Liver (tissue), 9 donors: ENCODE data around the gene ZSCAN5B. TPM values are rescaled to one million over a fixed set of nuclear protein-coding genes. Genes with fewer than 3 reads are reported as not detected.
A peak's percentile ranks its signal among the peaks of the same experiment; 100 is the strongest.
"Not testable (repeated sequence)": the region's sequence is repeated elsewhere in the genome, so short reads cannot be mapped to it uniquely, and the experiment has no call there.

Experiments used
- DNase-seq: peaks from one replicate; pipeline ENCODE4 v3.0.0-alpha.2; 2017; ENCODE audit warnings: low spot score
- H3K27ac ChIP-seq, 2 donors: one replicate each; pipeline ENCODE4 v1.7.0; 2013; ENCODE audit warnings: inconsistent platforms in 2 of 2, low read length in 2 of 2, control low read depth in 1 of 2, low read depth in 1 of 2, mild to moderate bottlenecking in 1 of 2
- H3K27me3 ChIP-seq, 4 donors: one replicate each; pipeline versions ENCODE4 v1.6.1 to v1.7.0; 2013; ENCODE audit warnings: low read length in 3 of 4, inconsistent platforms in 1 of 4, mild to moderate bottlenecking in 1 of 4, moderate library complexity in 1 of 4; ENCODE audit not compliant: control insufficient read depth in 4 of 4, insufficient read depth in 4 of 4
- H3K36me3 ChIP-seq, 4 donors: one replicate each; pipeline versions ENCODE4 v1.6.1 to v1.7.0; 2013; ENCODE audit warnings: low read length in 3 of 4, mild to moderate bottlenecking in 3 of 4, low read depth in 1 of 4, moderate library complexity in 1 of 4; ENCODE audit not compliant: control insufficient read depth in 4 of 4, insufficient read depth in 3 of 4
- H3K4me1 ChIP-seq, 4 donors: one replicate each; pipeline versions ENCODE4 v1.6.1 to v1.7.0; 2013; ENCODE audit warnings: low read length in 3 of 4, mild to moderate bottlenecking in 3 of 4, moderate library complexity in 1 of 4; ENCODE audit not compliant: control insufficient read depth in 4 of 4, insufficient read depth in 4 of 4
- H3K4me3 ChIP-seq, 3 donors: one replicate each; pipeline versions ENCODE4 v1.6.1 to v1.7.0; 2013; ENCODE audit warnings: low read length in 3 of 3, control low read depth in 1 of 3, low read depth in 1 of 3, mild to moderate bottlenecking in 1 of 3
- H3K9ac ChIP-seq, 2 donors: one replicate each; pipeline ENCODE4 v1.7.0; 2013; ENCODE audit warnings: low read length in 2 of 2, mild to moderate bottlenecking in 2 of 2, moderate library complexity in 2 of 2, control low read depth in 1 of 2, low read depth in 1 of 2
- H3K9me3 ChIP-seq, 4 donors: one replicate each; pipeline versions ENCODE4 v1.6.1 to v1.7.0; 2013; ENCODE audit warnings: low read length in 3 of 4; ENCODE audit not compliant: control insufficient read depth in 4 of 4
- ATF3 ChIP-seq: IDR thresholded peaks from 2 replicates; pipeline ENCODE4 v1.6.1; 2016; ENCODE audit warnings: antibody characterized with exemption
- GABPA ChIP-seq, 2 donors: IDR thresholded peaks in 1 of 2; conservative IDR thresholded peaks in 1 of 2; 2 replicates each; pipeline ENCODE4 v1.6.1; 2016; ENCODE audit warnings: antibody characterized with exemption in 2 of 2, mild to moderate bottlenecking in 1 of 2, moderate library complexity in 1 of 2
- HNF4A ChIP-seq, 2 donors: conservative IDR thresholded peaks; 2 replicates each; pipeline ENCODE4 v1.6.1; 2016; ENCODE audit warnings: antibody characterized with exemption in 2 of 2, mild to moderate bottlenecking in 2 of 2
- NR2F2 ChIP-seq: IDR thresholded peaks from 2 replicates; pipeline ENCODE4 v1.6.1; 2016; ENCODE audit warnings: antibody characterized with exemption
- RXRA ChIP-seq, 2 donors: IDR thresholded peaks; 2 replicates each; pipeline ENCODE4 v1.6.1; 2017 to 2018; ENCODE audit warnings: antibody characterized with exemption in 2 of 2, mild to moderate bottlenecking in 1 of 2
- SP1 ChIP-seq: IDR thresholded peaks from 2 replicates; pipeline ENCODE4 v1.6.1; 2018; ENCODE audit warnings: antibody characterized with exemption, mild to moderate bottlenecking
- YY1 ChIP-seq: IDR thresholded peaks from 2 replicates; pipeline ENCODE4 v1.6.1; 2016; ENCODE audit warnings: antibody characterized with exemption, mild to moderate bottlenecking
- ZBTB33 ChIP-seq: IDR thresholded peaks from 2 replicates; pipeline ENCODE4 v1.6.1; 2016; ENCODE audit warnings: antibody characterized with exemption
- whole genome bisulfite sequencing: extraction: QIAGEN DNeasy Blood & Tissue Kit; methylation state at CpG from one replicate; pipeline ENCODE4 v1.1.7; 2013; 5-methylcytosine and 5-hydroxymethylcytosine counted together
- polyA plus RNA-seq, 2 donors: library from polyadenylated mRNA; stranded (reverse) in 1 of 2; unstranded in 1 of 2; fragments of 200-250 nt in 1 of 2; fragments of >200 nt in 1 of 2; fragmentation: Nextera tagmentation in 1 of 2; extraction: Ambion mirVana in 1 of 2; gene quantifications; one replicate each; pipeline versions ENCODE4 v1.2.1 to v1.2.3, GENCODE V29; 2013 to 2015
- total RNA-seq, 2 donors: library from RNA; depleted of rRNA; stranded (reverse); fragments of >200 nt; gene quantifications; one replicate each; pipeline ENCODE4 v1.2.3, GENCODE V29; 2014
- TF ChIP-seq, protein P1 (sequence below): IDR thresholded peaks from 2 replicates; pipeline ENCODE4 v1.6.1; 2016; ENCODE audit warnings: antibody characterized with exemption, mild to moderate bottlenecking
- TF ChIP-seq, protein P2 (sequence below): IDR thresholded peaks from 2 replicates; pipeline ENCODE4 v1.6.1; 2016; ENCODE audit warnings: antibody characterized with exemption
- donor health status: healthy.
- donor health status: healthy.
- donor health status: healthy.
- donor health status: healthy.
- donor health status: healthy.

ZSCAN5B gene
- total and polyA plus RNA-seq, 4 donors: 0.08 TPM; not detected in 3

GRCh38 chr19:56176310-56176709 lies 21.3 kb downstream of the ZSCAN5B start:
- H3K27me3 ChIP-seq, H3K4me3 ChIP-seq, DNase-seq, H3K9ac ChIP-seq, H3K27ac ChIP-seq, H3K9me3 ChIP-seq, H3K36me3 ChIP-seq: not testable (repeated sequence)
- H3K4me1 ChIP-seq: peaks cover 4 to 18% (median 9%) of the 10 kb centered on the region in 4 donors
- TF ChIP-seq RXRA (IDR thresholded peaks at IDR 0.05): peak; percentile 26 to 78
- peak in 1 of 2 donors; percentile 42 for TF ChIP-seq GABPA (IDR thresholded peaks at IDR 0.05 in 1 of 2, conservative IDR thresholded peaks at IDR 0.05 in 1 of 2)
- TF ChIP-seq, protein P1, sequence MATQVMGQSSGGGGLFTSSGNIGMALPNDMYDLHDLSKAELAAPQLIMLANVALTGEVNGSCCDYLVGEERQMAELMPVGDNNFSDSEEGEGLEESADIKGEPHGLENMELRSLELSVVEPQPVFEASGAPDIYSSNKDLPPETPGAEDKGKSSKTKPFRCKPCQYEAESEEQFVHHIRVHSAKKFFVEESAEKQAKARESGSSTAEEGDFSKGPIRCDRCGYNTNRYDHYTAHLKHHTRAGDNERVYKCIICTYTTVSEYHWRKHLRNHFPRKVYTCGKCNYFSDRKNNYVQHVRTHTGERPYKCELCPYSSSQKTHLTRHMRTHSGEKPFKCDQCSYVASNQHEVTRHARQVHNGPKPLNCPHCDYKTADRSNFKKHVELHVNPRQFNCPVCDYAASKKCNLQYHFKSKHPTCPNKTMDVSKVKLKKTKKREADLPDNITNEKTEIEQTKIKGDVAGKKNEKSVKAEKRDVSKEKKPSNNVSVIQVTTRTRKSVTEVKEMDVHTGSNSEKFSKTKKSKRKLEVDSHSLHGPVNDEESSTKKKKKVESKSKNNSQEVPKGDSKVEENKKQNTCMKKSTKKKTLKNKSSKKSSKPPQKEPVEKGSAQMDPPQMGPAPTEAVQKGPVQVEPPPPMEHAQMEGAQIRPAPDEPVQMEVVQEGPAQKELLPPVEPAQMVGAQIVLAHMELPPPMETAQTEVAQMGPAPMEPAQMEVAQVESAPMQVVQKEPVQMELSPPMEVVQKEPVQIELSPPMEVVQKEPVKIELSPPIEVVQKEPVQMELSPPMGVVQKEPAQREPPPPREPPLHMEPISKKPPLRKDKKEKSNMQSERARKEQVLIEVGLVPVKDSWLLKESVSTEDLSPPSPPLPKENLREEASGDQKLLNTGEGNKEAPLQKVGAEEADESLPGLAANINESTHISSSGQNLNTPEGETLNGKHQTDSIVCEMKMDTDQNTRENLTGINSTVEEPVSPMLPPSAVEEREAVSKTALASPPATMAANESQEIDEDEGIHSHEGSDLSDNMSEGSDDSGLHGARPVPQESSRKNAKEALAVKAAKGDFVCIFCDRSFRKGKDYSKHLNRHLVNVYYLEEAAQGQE: peak; percentile 24
- TF ChIP-seq HNF4A (conservative IDR thresholded peaks at IDR 0.05): peak in 1 of 2 donors; percentile 79
- WGBS: 33% methylated on average over 10 of the region's 11 CpGs

- not testable (repeated sequence) for H3K27me3 ChIP-seq, H3K9me3 ChIP-seq, DNase-seq, H3K27ac ChIP-seq, H3K4me3 ChIP-seq, H3K36me3 ChIP-seq, H3K9ac ChIP-seq
- peaks cover 4 to 18% (median 9%) of the 10 kb centered on the region in 4 donors for H3K4me1 ChIP-seq
- TF ChIP-seq RXRA (IDR thresholded peaks at IDR 0.05) (peak; percentile 68 to 85), GABPA (IDR thresholded peaks at IDR 0.05 in 1 of 2, conservative IDR thresholded peaks at IDR 0.05 in 1 of 2) (peak in 1 of 2 donors; percentile 56), ZBTB33 (peak; percentile 30), SP1 (peak; percentile 16), HNF4A (conservative IDR thresholded peaks at IDR 0.05) (peak; percentile 73 to 83), NR2F2 (peak; percentile 38)
- 26% methylated on average over 15 of the region's 15 CpGs for WGBS
Measured at GRCh38 chr19:56175861-56176307, 21.7 kb downstream of the ZSCAN5B start, which contains the start of gene GALP. GALP (plus strand) TSS chr19:56176008; CDS start chr19:56177109, 1,101 bp downstream.

DNA sequence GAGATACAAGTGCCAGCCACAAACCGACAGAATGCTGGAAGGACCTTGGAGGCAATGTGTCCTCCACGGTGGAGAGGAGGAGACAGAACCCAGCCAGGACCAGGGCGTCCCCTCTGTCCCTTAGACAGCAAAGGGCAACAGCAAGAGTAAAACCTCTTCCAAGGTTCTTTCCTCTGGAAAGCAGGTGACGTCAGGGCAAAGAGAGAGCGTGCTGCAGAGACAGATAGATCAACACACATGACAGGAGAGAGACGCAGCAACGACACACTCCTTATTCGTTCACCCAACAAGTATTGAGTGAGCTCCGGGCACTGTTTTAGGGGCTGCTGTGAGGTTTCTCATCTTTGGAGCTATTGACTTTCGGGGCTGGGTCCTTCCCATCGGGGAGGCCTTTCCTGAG lies 23.0 kb downstream of the ZSCAN5B start:
- H3K36me3 ChIP-seq: no peaks in the 10 kb centered on the region
- H3K27me3 ChIP-seq: no peaks in the 10 kb centered on the region
- H3K27ac ChIP-seq: no peak overlapping the region
- H3K9me3 ChIP-seq: no peaks in the 10 kb centered on the region
- peaks cover 4 to 18% (median 9%) of the 10 kb centered on the region in 4 donors for H3K4me1 ChIP-seq
- DNase-seq: no peak
- WGBS: 54% methylated on average over 11 of the region's 11 CpGs
- no peak overlapping the region for H3K4me3 ChIP-seq
- TF ChIP-seq HNF4A (conservative IDR thresholded peaks at IDR 0.05): no peak
- no peak for TF ChIP-seq GABPA (IDR thresholded peaks at IDR 0.05 in 1 of 2, conservative IDR thresholded peaks at IDR 0.05 in 1 of 2)
- no peak for TF ChIP-seq ATF3
- no peak for TF ChIP-seq RXRA (IDR thresholded peaks at IDR 0.05)
- TF ChIP-seq YY1: no peak
- TF ChIP-seq, protein P2, sequence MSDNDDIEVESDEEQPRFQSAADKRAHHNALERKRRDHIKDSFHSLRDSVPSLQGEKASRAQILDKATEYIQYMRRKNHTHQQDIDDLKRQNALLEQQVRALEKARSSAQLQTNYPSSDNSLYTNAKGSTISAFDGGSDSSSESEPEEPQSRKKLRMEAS: no peak
- TF ChIP-seq NR2F2: no peak
- no peak overlapping the region for H3K9ac ChIP-seq
